Sigmoid colon (tissue), 7 donors: ENCODE results near the gene CTSF. TPM values are rescaled to one million over a fixed set of nuclear protein-coding genes. Genes with fewer than 3 reads are reported as not detected.
"Not testable (repeated sequence)": the region's sequence is repeated elsewhere in the genome, so short reads cannot be mapped to it uniquely, and the experiment has no call there.

Experiments used
- DNase-seq: peaks from one replicate; pipeline ENCODE4 v3.0.0-alpha.2; 2019
- H3K27ac ChIP-seq, 4 donors: fragments of 200-600 bp; sonication (generic); one replicate each; pipeline ENCODE4 v1.5.1; 2016 to 2019; ENCODE audit warnings: mild to moderate bottlenecking in 1 of 4
- H3K27me3 ChIP-seq, 3 donors: fragments of 200-600 bp; sonication (generic); one replicate each; pipeline ENCODE4 v1.5.1; 2019; ENCODE audit warnings: mild to moderate bottlenecking in 1 of 3
- H3K36me3 ChIP-seq, 4 donors: fragments of 200-600 bp; sonication (generic); one replicate each; pipeline ENCODE4 v1.5.1; 2016 to 2019
- H3K4me1 ChIP-seq, 4 donors: fragments of 200-600 bp; sonication (generic); one replicate each; pipeline ENCODE4 v1.5.1; 2017 to 2019
- H3K4me3 ChIP-seq, 4 donors: fragments of 200-600 bp; sonication (generic); one replicate each; pipeline ENCODE4 v1.5.1; 2017 to 2019; ENCODE audit warnings: mild to moderate bottlenecking in 2 of 4, moderate library complexity in 1 of 4
- H3K9me3 ChIP-seq, 4 donors: fragments of 200-600 bp in 3 of 4; sonication (generic) in 3 of 4; one replicate each; pipeline versions ENCODE4 v1.5.1 to v1.6.1; 2013 to 2019
- CTCF ChIP-seq, 4 experiments: fragments of 450-650 bp in 3 of 4; fragments of 200-600 bp in 1 of 4; IDR thresholded peaks; one replicate each; pipeline ENCODE4 v1.5.1; 2016 to 2019; ENCODE audit warnings: antibody characterized with exemption in 4 of 4, mild to moderate bottlenecking in 3 of 4, moderate library complexity in 2 of 4
- EP300 ChIP-seq, 4 donors: sonication (generic); formaldehyde crosslinking; IDR thresholded peaks; one replicate each; pipeline ENCODE4 v1.6.1; 2017; ENCODE audit warnings: antibody characterized with exemption in 4 of 4
- POLR2A ChIP-seq, 2 donors: fragments of 450-650 bp; IDR thresholded peaks; one replicate each; pipeline ENCODE4 v1.6.1; 2016; ENCODE audit warnings: antibody characterized with exemption in 2 of 2, mild to moderate bottlenecking in 2 of 2, moderate library complexity in 2 of 2
- POLR2AphosphoS5 ChIP-seq, 4 donors: sonication (generic); formaldehyde crosslinking; IDR thresholded peaks; one replicate each; pipeline ENCODE4 v1.6.1; 2017; ENCODE audit warnings: antibody characterized with exemption in 4 of 4
- WGBS, 2 donors: extraction: QIAGEN DNeasy Blood & Tissue Kit; methylation state at CpG; one replicate each; pipeline ENCODE4 v1.1.7; 2013; 5-methylcytosine and 5-hydroxymethylcytosine counted together
- intact Hi-C: fragments of 100-400 bp; cut with DNase I; formaldehyde crosslinking; loops from one replicate; pipeline ENCODE4 v1.15.1; 2023
- polyA plus RNA-seq, 3 donors: library from polyadenylated mRNA; stranded (reverse); fragments of 200-250 nt; gene quantifications; one replicate each; pipeline ENCODE4 v1.2.3, GENCODE V29; 2013
- total RNA-seq, 4 donors: library from RNA; depleted of rRNA; stranded (reverse); fragments of >200 nt; gene quantifications; one replicate each; pipeline ENCODE4 v1.1.0, GENCODE V29; 2016
- donor health status: healthy with polysubstance abuse.
- donor health status: Bipolar disorder and iron deficiency.
- donor health status: healthy.

Gene CTSF
- total and polyA plus RNA-seq, 7 donors, result 3.5 to 170 (median 121) TPM

GRCh38 chr11:66543263-66544107, 24.9 kb downstream of the CTSF start:
- no peak overlapping the region for H3K4me3 ChIP-seq
- WGBS, 2 donors, result 35 to 87% methylated on average over 26 of the region's 26 CpGs
- H3K9me3 ChIP-seq, result no peaks in the 10 kb centered on the region
- H3K27me3 ChIP-seq, result no peaks in the 10 kb centered on the region
- no peak overlapping the region for H3K27ac ChIP-seq
- intact Hi-C loops, result no loop called here
- H3K36me3 ChIP-seq, result peaks cover 0 to 34% (median 9%) of the 10 kb centered on the region in 4 donors
- TF ChIP-seq POLR2A (IDR thresholded peaks at IDR 0.05) (no peak), POLR2AphosphoS5 (IDR thresholded peaks at IDR 0.05) (peak in 1 of 4 donors; percentile 9), CTCF (IDR thresholded peaks at IDR 0.05) (peak in 1 of 4 experiments; percentile 27), EP300 (IDR thresholded peaks at IDR 0.05) (no peak)
- peaks cover 0 to 36% (median 27%) of the 10 kb centered on the region in 4 donors for H3K4me1 ChIP-seq
- DNase-seq, result no peak

DNA sequence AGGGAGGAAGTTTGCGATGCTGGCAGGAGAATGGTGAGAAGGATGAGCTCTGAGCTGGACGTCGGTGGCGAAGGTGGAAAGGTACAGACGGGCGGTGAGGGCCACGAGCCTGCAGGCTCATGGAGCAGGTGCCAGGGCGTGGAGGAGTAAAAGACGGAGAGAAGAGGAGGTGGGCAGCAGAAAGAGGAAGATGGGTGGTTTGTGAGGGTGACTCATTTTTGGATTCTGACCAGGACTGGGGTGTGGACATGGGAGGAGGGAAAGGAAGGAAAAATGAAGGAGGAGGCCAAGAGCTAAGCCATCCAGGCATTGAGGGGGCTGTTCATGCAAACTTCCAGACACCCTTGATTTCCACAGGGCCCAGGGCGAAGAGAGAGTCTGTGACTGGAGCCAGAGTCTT, 26.0 kb downstream of the CTSF start:
- Histone ChIP-seq H3K36me3 (peaks cover 0 to 34% (median 9%) of the 10 kb centered on the region in 4 donors), H3K27ac (no peak overlapping the region), H3K4me3 (no peak overlapping the region), H3K27me3 (no peaks in the 10 kb centered on the region), H3K4me1 (peaks cover 0 to 36% (median 27%) of the 10 kb centered on the region in 4 donors), H3K9me3 (no peaks in the 10 kb centered on the region)
- no peak for DNase-seq
- no peak for TF ChIP-seq POLR2A (IDR thresholded peaks at IDR 0.05)
- no peak for TF ChIP-seq EP300 (IDR thresholded peaks at IDR 0.05)
- TF ChIP-seq CTCF (IDR thresholded peaks at IDR 0.05), result no peak
- no peak for TF ChIP-seq POLR2AphosphoS5 (IDR thresholded peaks at IDR 0.05)
- intact Hi-C loops, result no loop called here
- 86 to 89% methylated on average over 10 of the region's 10 CpGs for whole genome bisulfite sequencing, 2 donors

GRCh38 chr11:66541892-66542291, 26.5 kb downstream of the CTSF start:
- intact Hi-C loops, result no loop called here
- no peak for DNase-seq
- WGBS, 2 donors, result 92 to 93% methylated on average over 4 of the region's 4 CpGs
- Histone ChIP-seq H3K36me3 (peaks cover 0 to 38% (median 9%) of the 10 kb centered on the region in 4 donors), H3K4me1 (peaks cover 0 to 34% (median 26%) of the 10 kb centered on the region in 4 donors), H3K4me3 (no peak overlapping the region), H3K27me3 (no peaks in the 10 kb centered on the region), H3K27ac (no peak overlapping the region), H3K9me3 (no peaks in the 10 kb centered on the region)
- TF ChIP-seq POLR2A (IDR thresholded peaks at IDR 0.05) (no peak), POLR2AphosphoS5 (IDR thresholded peaks at IDR 0.05) (no peak)

- 91 to 93% methylated on average over 8 of the region's 8 CpGs for WGBS, 2 donors
- H3K4me3 ChIP-seq, H3K27me3 ChIP-seq, H3K27ac ChIP-seq, H3K9me3 ChIP-seq, DNase-seq, intact Hi-C loops: not testable (repeated sequence)
- peaks cover 0 to 25% (median 19%) of the 10 kb centered on the region in 4 donors for H3K4me1 ChIP-seq
- H3K36me3 ChIP-seq, result peaks cover 3 to 51% (median 14%) of the 10 kb centered on the region in 4 donors
Measured at GRCh38 chr11:66540598-66540997, 27.8 kb downstream of the CTSF start.

- H3K4me1 ChIP-seq, result peaks cover 0 to 17% (median 12%) of the 10 kb centered on the region in 4 donors
- peaks cover 4 to 58% (median 14%) of the 10 kb centered on the region in 4 donors for H3K36me3 ChIP-seq
- no peaks in the 10 kb centered on the region for H3K9me3 ChIP-seq
- H3K4me3 ChIP-seq, result no peak overlapping the region
- DNase-seq, result no peak
- 93 to 97% methylated on average over 10 of the region's 10 CpGs for WGBS, 2 donors
- intact Hi-C loops, result no loop called here
- no peak for TF ChIP-seq POLR2AphosphoS5 (IDR thresholded peaks at IDR 0.05)
- TF ChIP-seq CTCF (IDR thresholded peaks at IDR 0.05), result no peak
- TF ChIP-seq POLR2A (IDR thresholded peaks at IDR 0.05), result no peak
- TF ChIP-seq EP300 (IDR thresholded peaks at IDR 0.05), result no peak
- H3K27me3 ChIP-seq, result no peaks in the 10 kb centered on the region
- H3K27ac ChIP-seq, result no peak overlapping the region
Measured at GRCh38 chr11:66539870-66540213, 28.6 kb downstream of the CTSF start.
